ENCODE measurements around the gene CD96. TPM values are rescaled to one million over a fixed set of nuclear protein-coding genes. Genes with fewer than 3 reads are reported as not detected.

Gene CD96
- total and polyA plus RNA-seq, 2 donors (not counting 1 experiment from before 2014, with no cell fraction given), result 0.10 TPM; not detected in 1

- TF ChIP-seq EZH2 (IDR thresholded peaks at IDR 0.05; ENCODE audit: low read length, missing control alignments), result no peak
- no peak for TF ChIP-seq CTCF (conservative IDR thresholded peaks at IDR 0.05 in 1 of 2, IDR thresholded peaks at IDR 0.05 in 1 of 2; ENCODE audit: low read depth in 1 of 2, low read length in 2 of 2)
- Histone ChIP-seq H3K27ac (ENCODE audit: insufficient read depth, low read length) (no peak overlapping the region), H2AFZ (ENCODE audit: low read length) (no peak overlapping the region), H4K20me1 (ENCODE audit: control insufficient read depth, extremely low read depth, insufficient read depth, low read length) (no peaks in the 10 kb centered on the region), H3K4me1 (ENCODE audit: control insufficient read depth, extremely low read depth, insufficient read depth, low read length) (no peaks in the 10 kb centered on the region), H3K9me3 (ENCODE audit: control insufficient read depth, insufficient read depth, low read depth, low read length) (no peaks in the 10 kb centered on the region), H3K9ac (ENCODE audit: insufficient read depth, low read length) (no peak overlapping the region), H3K27me3 (ENCODE audit: control insufficient read depth, insufficient read depth, low read length) (no peaks in the 10 kb centered on the region), H3K4me2 (ENCODE audit: extremely low read depth, insufficient read depth, low read length) (no peak overlapping the region), H3K36me3 (ENCODE audit: control insufficient read depth, insufficient read depth, low read length) (no peaks in the 10 kb centered on the region), H3K4me3 (replicated peaks in 1 of 4; ENCODE audit: control extremely low read depth in 1 of 4, insufficient read depth in 1 of 4, low read depth in 3 of 4, low read length in 4 of 4) (no peak overlapping the region), H3K79me2 (ENCODE audit: control insufficient read depth, insufficient read depth, low read length) (no peaks in the 10 kb centered on the region)
- no peak for DNase-seq (ENCODE audit: low read depth in 2 of 2)
Measured at GRCh38 chr3:111570404-111571030, 28.5 kb downstream of the CD96 start.

- H4K20me1 ChIP-seq (ENCODE audit: control insufficient read depth, extremely low read depth, insufficient read depth, low read length), result no peaks in the 10 kb centered on the region
- DNase-seq (ENCODE audit: low read depth in 2 of 2), result no peak
- H2AFZ ChIP-seq (ENCODE audit: low read length), result no peak overlapping the region
- H3K27me3 ChIP-seq (ENCODE audit: control insufficient read depth, insufficient read depth, low read length), result no peaks in the 10 kb centered on the region
- H3K4me3 ChIP-seq (replicated peaks in 1 of 4; ENCODE audit: control extremely low read depth in 1 of 4, insufficient read depth in 1 of 4, low read depth in 3 of 4, low read length in 4 of 4), result no peak overlapping the region
- no peaks in the 10 kb centered on the region for H3K36me3 ChIP-seq (ENCODE audit: control insufficient read depth, insufficient read depth, low read length)
- no peak overlapping the region for H3K9ac ChIP-seq (ENCODE audit: insufficient read depth, low read length)
- no peaks in the 10 kb centered on the region for H3K79me2 ChIP-seq (ENCODE audit: control insufficient read depth, insufficient read depth, low read length)
- no peak overlapping the region for H3K4me2 ChIP-seq (ENCODE audit: extremely low read depth, insufficient read depth, low read length)
- no peaks in the 10 kb centered on the region for H3K9me3 ChIP-seq (ENCODE audit: control insufficient read depth, insufficient read depth, low read depth, low read length)
- H3K4me1 ChIP-seq (ENCODE audit: control insufficient read depth, extremely low read depth, insufficient read depth, low read length), result no peaks in the 10 kb centered on the region
- TF ChIP-seq EZH2 (IDR thresholded peaks at IDR 0.05; ENCODE audit: low read length, missing control alignments) (no peak), CTCF (conservative IDR thresholded peaks at IDR 0.05 in 1 of 2, IDR thresholded peaks at IDR 0.05 in 1 of 2; ENCODE audit: low read depth in 1 of 2, low read length in 2 of 2) (no peak)
- no peak overlapping the region for H3K27ac ChIP-seq (ENCODE audit: insufficient read depth, low read length)
Measured at GRCh38 chr3:111571282-111571681, 29.3 kb downstream of the CD96 start.

GRCh38 chr3:111571907-111572460, 30.0 kb downstream of the CD96 start:
- H3K36me3 ChIP-seq (ENCODE audit: control insufficient read depth, insufficient read depth, low read length), result no peaks in the 10 kb centered on the region
- H2AFZ ChIP-seq (ENCODE audit: low read length), result no peak overlapping the region
- no peak overlapping the region for H3K9ac ChIP-seq (ENCODE audit: insufficient read depth, low read length)
- no peaks in the 10 kb centered on the region for H3K4me1 ChIP-seq (ENCODE audit: control insufficient read depth, extremely low read depth, insufficient read depth, low read length)
- no peak for DNase-seq (ENCODE audit: low read depth in 2 of 2)
- H3K27me3 ChIP-seq (ENCODE audit: control insufficient read depth, insufficient read depth, low read length), result no peaks in the 10 kb centered on the region
- no peaks in the 10 kb centered on the region for H3K79me2 ChIP-seq (ENCODE audit: control insufficient read depth, insufficient read depth, low read length)
- no peak for TF ChIP-seq EZH2 (IDR thresholded peaks at IDR 0.05; ENCODE audit: low read length, missing control alignments)
- TF ChIP-seq CTCF (conservative IDR thresholded peaks at IDR 0.05 in 1 of 2, IDR thresholded peaks at IDR 0.05 in 1 of 2; ENCODE audit: low read depth in 1 of 2, low read length in 2 of 2), result no peak
- no peak overlapping the region for H3K27ac ChIP-seq (ENCODE audit: insufficient read depth, low read length)
- H3K9me3 ChIP-seq (ENCODE audit: control insufficient read depth, insufficient read depth, low read depth, low read length), result no peaks in the 10 kb centered on the region
- no peaks in the 10 kb centered on the region for H4K20me1 ChIP-seq (ENCODE audit: control insufficient read depth, extremely low read depth, insufficient read depth, low read length)
- no peak overlapping the region for H3K4me2 ChIP-seq (ENCODE audit: extremely low read depth, insufficient read depth, low read length)
- no peak overlapping the region for H3K4me3 ChIP-seq (replicated peaks in 1 of 4; ENCODE audit: control extremely low read depth in 1 of 4, insufficient read depth in 1 of 4, low read depth in 3 of 4, low read length in 4 of 4)
